ENCODE results near the gene DENND5B. TPM values are rescaled to one million over a fixed set of nuclear protein-coding genes. Genes with fewer than 3 reads are reported as not detected.
"Not testable (repeated sequence)": the region's sequence is repeated elsewhere in the genome, so short reads cannot be mapped to it uniquely, and the experiment has no call there.

DENND5B gene
- polyA plus RNA-seq, 3 donors from 2014 or later, result 0.53 to 0.70 TPM; not detected in 1

DNA sequence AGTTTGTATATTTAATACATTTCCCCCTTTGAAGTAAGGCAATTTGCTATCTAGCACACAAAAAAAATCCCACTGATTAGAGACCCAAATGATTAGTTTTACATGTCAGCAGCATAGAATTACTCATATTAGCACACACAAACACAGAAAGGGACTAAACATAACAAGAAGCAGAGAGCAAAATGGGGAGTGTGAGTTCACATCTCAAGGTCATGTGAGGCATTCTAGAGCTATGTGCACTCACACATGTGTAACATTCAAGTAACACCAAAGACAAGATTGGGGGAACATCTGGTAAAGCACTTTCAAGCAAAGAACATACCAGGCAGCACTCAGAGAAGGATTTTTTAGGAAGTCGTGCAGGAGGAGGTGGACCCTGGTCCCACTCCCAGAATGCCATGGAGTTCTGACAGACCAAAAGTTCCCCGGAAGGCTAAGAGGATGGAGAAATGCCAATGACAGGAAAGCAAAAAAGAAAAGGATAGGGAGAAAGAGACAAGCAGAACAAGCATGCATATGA, 159.2 kb downstream of the DENND5B start:
- Mint-ChIP-seq H3K4me3 (no peak overlapping the region), H3K4me1 (no peaks in the 10 kb centered on the region), H3K27ac (no peak overlapping the region)

DNA sequence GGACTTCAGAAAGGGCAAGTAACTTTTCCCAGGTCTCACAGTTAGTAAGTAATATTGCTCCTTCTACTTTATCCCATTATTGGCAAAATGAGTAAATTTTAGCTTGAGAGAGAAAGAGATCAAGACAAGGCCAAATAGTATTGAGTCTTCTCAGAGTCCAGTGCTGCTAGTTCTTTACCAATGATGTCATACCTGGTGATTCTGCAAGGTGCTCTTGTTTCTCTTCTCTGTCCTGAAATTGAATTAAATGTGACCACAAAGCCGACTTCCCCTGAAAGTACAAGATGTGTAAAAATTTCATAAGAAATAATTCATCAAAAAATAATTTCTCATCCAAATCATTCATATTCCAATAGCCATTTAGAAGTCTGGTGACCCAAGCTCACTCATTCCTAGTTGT, 167.5 kb downstream of the DENND5B start:
- H3K4me1 Mint-ChIP-seq, result no peaks in the 10 kb centered on the region
- no peaks in the 10 kb centered on the region for H3K9me3 Mint-ChIP-seq
- H3K36me3 Mint-ChIP-seq, result no peaks in the 10 kb centered on the region
- peaks cover 0 to 4% (median 0%) of the 10 kb centered on the region in 3 donors for H3K27me3 Mint-ChIP-seq (ENCODE audit: low read depth in 3 of 3)
- DNase-seq, result no peak
- H3K4me3 Mint-ChIP-seq, result no peak overlapping the region
- H3K27ac Mint-ChIP-seq, result no peak overlapping the region

More for the DNA sequence above, 159.2 kb downstream of the DENND5B start:
- peaks cover 0 to 2% (median 2%) of the 10 kb centered on the region in 3 donors for H3K27me3 Mint-ChIP-seq (ENCODE audit: low read depth in 3 of 3)
- no peak for DNase-seq
- no peaks in the 10 kb centered on the region for H3K36me3 Mint-ChIP-seq
- H3K9me3 Mint-ChIP-seq, result no peaks in the 10 kb centered on the region

DNA sequence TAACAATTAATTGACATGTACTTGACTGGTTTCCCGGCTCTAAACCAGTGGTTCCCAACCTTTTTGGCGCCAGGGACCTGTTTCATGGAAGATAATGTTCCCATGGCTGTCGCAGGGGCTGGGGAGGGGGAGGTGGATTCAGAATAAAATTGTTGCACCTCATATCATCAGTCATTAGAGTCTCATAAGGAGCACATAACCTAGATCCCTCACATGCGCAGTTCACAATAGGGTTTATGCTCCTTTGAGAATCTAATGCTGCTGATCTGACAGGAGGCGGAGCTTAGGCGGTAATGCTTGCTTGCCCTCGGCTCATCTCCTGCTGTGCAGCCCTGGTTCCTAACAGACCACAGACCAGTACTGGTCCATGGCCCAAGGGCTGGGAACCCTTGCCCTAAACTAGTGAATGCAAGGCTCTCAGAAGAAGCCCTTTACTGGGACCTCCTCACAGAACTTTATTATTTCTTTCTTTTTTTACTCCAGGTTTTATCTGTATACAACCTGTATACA, 178.6 kb downstream of the DENND5B start:
- Mint-ChIP-seq H3K36me3 (no peaks in the 10 kb centered on the region), H3K4me1 (no peaks in the 10 kb centered on the region), H3K9me3 (peaks cover 0 to 1% (median 0%) of the 10 kb centered on the region in 6 donors), H3K4me3 (no peak overlapping the region), H3K27me3 (ENCODE audit: low read depth in 3 of 3) (peaks cover 0 to 6% (median 6%) of the 10 kb centered on the region in 3 donors), H3K27ac (no peak overlapping the region)
- no peak for DNase-seq

DNA sequence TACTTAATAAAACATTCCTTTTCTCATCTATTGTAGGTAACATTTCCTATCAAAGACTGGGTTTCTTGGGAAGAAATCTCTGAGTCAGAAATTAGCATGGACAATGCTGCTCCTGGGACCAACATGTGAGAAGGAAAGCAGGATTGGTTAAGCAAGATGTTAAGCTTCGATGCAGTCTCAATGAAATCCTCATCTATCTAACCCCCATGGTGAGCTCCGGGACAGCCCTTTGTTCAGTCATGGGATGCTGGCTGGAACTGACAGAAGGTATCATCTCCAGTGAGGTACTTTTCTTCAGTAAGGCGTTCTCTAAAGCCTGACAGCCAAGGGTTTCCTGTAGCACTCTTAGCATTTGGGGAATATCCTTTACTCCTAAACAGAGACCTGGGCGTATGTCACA, 182.2 kb downstream of the DENND5B start:
- Mint-ChIP-seq H3K36me3 (no peaks in the 10 kb centered on the region), H3K27ac (no peak overlapping the region), H3K4me3 (no peak overlapping the region), H3K27me3 (ENCODE audit: low read depth in 3 of 3) (peaks cover 0 to 2% (median 0%) of the 10 kb centered on the region in 3 donors), H3K9me3 (peaks cover 0 to 1% (median 0%) of the 10 kb centered on the region in 6 donors), H3K4me1 (peaks cover 0 to 5% of the 10 kb centered on the region in 2 donors)
- DNase-seq, result no peak

DNA sequence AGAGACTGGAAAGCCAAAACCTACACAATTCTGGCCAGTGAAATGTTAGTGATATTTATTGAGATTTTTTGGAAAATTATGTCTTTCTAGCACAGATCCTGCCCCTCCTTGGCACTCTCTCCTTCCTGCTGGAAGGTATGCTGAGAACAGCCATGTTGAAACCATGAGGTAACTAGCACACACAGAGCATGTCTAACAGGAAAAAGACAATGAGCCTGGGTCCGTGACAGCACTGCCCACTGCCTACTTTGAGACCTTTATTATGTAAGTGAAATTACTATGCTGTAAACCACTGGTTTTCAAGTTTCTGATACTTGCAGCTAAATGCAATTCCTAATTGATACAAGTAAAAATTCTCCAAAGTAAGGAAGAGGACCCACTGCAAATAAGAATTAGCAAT, 183.4 kb downstream of the DENND5B start:
- Mint-ChIP-seq H3K27ac (no peak overlapping the region), H3K4me3 (no peak overlapping the region)

DNA sequence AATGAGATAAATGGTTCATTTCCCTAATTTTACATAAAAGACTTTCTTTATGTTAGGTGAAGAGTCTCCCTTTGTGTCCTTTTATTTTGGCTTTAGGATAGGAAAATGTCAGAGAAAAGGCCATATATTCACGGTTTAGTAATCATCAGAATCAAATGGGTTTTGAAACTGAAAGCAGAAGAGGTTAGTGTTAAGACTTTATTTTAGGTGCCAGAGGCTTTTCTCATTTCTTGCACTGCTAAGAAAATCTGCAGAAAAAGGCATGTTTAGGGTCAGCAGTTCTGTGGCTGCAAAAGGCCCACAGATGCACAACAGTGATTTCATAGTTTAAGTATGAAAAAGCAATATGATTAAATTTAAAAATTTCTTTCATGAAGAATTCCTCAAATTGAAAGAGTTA, 184.6 kb downstream of the DENND5B start:
- no peak overlapping the region for H3K4me3 Mint-ChIP-seq

More for the DNA sequence above, 183.4 kb downstream of the DENND5B start:
- H3K9me3 Mint-ChIP-seq, result peaks cover 0 to 1% (median 0%) of the 10 kb centered on the region in 6 donors
- H3K4me1 Mint-ChIP-seq, result peaks cover 2 to 5% of the 10 kb centered on the region in 2 donors
- DNase-seq, result no peak
- peaks cover 0 to 2% (median 0%) of the 10 kb centered on the region in 3 donors for H3K27me3 Mint-ChIP-seq (ENCODE audit: low read depth in 3 of 3)
- H3K36me3 Mint-ChIP-seq, result no peaks in the 10 kb centered on the region

DNA sequence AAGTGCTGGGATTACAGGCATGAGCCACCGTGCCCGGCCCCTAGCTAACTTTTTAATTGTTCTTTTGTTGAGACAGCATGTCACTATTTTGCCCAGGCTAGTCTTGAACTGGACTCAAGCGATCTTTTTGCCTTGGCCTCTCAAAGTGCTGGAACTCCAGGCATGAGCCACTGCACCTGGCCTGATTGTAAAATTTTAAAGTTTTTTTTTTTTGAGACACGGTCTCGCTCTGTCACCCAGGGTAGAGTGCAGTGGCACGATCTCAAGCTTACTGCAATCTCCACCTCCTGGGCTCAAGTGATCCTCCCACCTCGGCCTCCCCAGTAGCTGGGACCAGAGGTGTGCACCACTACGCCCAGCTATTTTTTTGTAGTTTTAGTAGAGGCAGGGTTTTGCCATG, 185.9 kb downstream of the DENND5B start:
- Mint-ChIP-seq H3K27ac (no peak overlapping the region), H3K9me3 (no peaks in the 10 kb centered on the region), H3K4me1 (peaks cover 2 to 5% of the 10 kb centered on the region in 2 donors), H3K36me3 (no peaks in the 10 kb centered on the region), H3K27me3 (ENCODE audit: low read depth in 3 of 3) (peaks cover 0 to 10% (median 0%) of the 10 kb centered on the region in 3 donors), H3K4me3 (no peak overlapping the region)
- DNase-seq, result no peak

More for the DNA sequence above, 184.6 kb downstream of the DENND5B start:
- Mint-ChIP-seq H3K36me3 (no peaks in the 10 kb centered on the region), H3K27me3 (ENCODE audit: low read depth in 3 of 3) (peaks cover 0 to 5% (median 2%) of the 10 kb centered on the region in 3 donors), H3K9me3 (peaks cover 0 to 1% (median 0%) of the 10 kb centered on the region in 6 donors), H3K4me1 (peaks cover 2 to 5% of the 10 kb centered on the region in 2 donors), H3K27ac (peak overlapping the region in 1 of 6 donors; percentile 8)
- DNase-seq, result no peak

DNA sequence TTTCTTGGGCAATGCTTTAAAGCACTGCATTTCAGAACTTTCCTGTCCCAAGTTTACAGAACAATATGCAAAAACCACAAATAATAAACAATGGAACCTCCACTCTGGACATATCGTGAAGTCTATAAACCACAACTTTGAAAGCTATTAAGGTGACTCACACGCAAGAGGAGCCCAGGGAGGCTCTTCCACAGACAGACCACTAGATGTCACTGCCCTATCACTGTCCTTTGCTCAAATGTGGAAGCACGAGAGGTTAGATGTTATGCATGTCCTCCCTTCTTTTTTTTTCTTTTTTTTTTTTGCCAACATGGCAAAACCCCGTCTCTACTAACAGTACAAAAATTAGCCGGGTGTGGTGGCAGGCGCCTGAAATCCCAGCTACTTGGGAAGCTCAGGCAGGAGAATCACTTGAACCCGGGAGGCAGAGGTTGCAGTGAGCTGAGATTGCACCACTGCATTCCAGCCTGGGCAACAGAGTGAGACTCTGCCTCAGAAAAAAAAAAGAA, 187.8 kb downstream of the DENND5B start:
- H3K27ac Mint-ChIP-seq; H3K4me1 Mint-ChIP-seq; H3K36me3 Mint-ChIP-seq; H3K4me3 Mint-ChIP-seq; H3K9me3 Mint-ChIP-seq; H3K27me3 Mint-ChIP-seq (ENCODE audit: low read depth in 3 of 3): not testable (repeated sequence)
- peak; percentile 47 to 61 (median 55) for DNase-seq

DNA sequence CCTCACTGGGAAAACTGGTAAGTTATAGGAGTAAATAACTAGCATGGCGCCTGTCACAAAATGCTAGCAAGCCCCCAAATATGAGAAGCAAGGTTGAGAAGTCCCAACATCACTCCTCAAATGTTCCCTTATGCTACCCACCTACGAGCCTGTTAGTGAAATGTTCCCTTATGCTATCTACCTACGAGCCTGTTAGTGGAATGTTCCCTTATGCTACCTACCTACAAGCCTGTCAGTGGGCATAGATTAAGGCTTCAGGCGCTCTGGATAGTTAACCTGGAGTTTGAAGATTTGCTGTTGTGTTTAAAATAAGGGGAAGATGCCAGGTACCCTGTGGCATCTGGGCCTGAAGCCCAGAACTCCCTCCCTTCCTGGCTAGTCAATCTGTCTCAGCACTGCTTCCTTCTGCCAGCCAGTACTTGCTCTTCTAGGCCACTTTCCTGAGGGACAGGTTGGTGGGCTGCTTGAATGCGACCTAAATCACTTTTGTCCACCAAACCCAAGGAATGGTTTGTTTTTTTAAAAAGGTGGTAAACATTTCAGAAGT, 197.9 kb downstream of the DENND5B start:
- Mint-ChIP-seq H3K4me1 (no peaks in the 10 kb centered on the region), H3K27me3 (ENCODE audit: low read depth in 3 of 3) (peaks cover 0 to 2% (median 0%) of the 10 kb centered on the region in 3 donors), H3K36me3 (no peaks in the 10 kb centered on the region), H3K9me3 (no peaks in the 10 kb centered on the region), H3K27ac (no peak overlapping the region), H3K4me3 (no peak overlapping the region)
- no peak for DNase-seq

DNA sequence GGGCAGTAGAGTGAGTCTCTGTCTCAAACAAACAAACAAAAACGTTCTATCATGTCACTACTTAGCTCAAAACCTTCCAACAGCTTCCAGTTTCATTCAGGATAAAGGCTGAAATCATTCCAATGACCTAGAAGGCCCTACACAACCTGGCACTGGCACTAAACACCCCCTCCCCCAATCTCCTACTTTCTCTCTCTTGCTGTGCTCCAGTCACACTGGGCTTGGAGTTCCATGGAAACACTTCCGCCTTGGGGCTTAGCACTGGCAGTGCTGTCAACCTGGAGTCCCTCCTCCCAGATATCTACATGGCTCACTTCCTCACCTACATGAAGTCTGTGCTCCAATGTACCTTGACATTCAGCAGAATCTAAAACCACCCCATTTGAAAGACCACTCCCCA, 199.9 kb downstream of the DENND5B start:
- H3K9me3 Mint-ChIP-seq, result no peaks in the 10 kb centered on the region
- DNase-seq, result no peak
- H3K4me1 Mint-ChIP-seq, result no peaks in the 10 kb centered on the region
- H3K27ac Mint-ChIP-seq, result no peak overlapping the region
- H3K27me3 Mint-ChIP-seq (ENCODE audit: low read depth in 3 of 3), result peaks cover 2 to 7% (median 2%) of the 10 kb centered on the region in 3 donors
- no peaks in the 10 kb centered on the region for H3K36me3 Mint-ChIP-seq
- H3K4me3 Mint-ChIP-seq, result no peak overlapping the region

DNA sequence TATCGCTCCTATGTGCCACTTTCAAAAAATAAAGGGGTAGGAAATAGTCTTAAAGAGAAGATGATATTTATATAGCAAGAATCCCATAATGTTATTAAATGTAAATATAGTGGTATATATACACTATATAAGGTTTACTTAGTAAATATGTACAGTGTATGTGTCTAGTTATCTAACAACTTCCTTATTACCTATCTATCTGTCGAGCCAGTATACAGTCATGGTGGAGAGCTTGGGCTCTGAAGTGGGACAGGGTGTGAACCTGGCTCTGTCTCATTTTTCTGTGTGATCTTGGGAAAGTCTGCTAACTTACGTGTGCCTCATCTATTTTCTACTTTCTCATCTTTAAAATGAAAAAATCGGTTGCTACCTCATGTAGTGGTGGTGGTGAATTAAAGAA, 202.2 kb downstream of the DENND5B start:
- DNase-seq, result no peak
- Mint-ChIP-seq H3K27ac (no peak overlapping the region), H3K36me3 (no peaks in the 10 kb centered on the region), H3K4me1 (no peaks in the 10 kb centered on the region), H3K9me3 (no peaks in the 10 kb centered on the region), H3K27me3 (ENCODE audit: low read depth in 3 of 3) (peaks cover 2 to 7% (median 2%) of the 10 kb centered on the region in 3 donors), H3K4me3 (no peak overlapping the region)

DNA sequence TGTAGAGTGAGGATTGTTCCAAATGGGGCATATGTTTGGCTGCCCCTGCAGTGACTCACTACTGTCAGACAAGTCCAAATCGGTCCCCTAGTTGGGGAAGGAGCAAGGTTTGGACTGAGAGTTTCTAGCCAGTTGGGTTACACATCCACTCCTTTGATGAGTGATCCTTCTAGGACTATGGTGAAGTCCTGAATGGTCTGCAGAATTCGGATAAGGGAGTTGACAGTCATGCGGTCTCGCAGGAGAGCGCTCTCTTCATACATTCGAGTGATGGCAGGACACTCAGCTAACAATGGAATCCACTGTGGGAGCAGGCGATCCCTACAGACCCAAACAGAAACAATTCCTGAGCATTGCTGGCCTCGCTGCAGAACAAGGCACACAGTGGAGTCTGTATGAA, 203.5 kb downstream of the DENND5B start:
- Mint-ChIP-seq H3K27ac (no peak overlapping the region), H3K4me3 (no peak overlapping the region), H3K4me1 (no peaks in the 10 kb centered on the region), H3K9me3 (no peaks in the 10 kb centered on the region), H3K27me3 (ENCODE audit: low read depth in 3 of 3) (peaks cover 0 to 7% (median 2%) of the 10 kb centered on the region in 3 donors), H3K36me3 (no peaks in the 10 kb centered on the region)
- DNase-seq, result no peak

DNA sequence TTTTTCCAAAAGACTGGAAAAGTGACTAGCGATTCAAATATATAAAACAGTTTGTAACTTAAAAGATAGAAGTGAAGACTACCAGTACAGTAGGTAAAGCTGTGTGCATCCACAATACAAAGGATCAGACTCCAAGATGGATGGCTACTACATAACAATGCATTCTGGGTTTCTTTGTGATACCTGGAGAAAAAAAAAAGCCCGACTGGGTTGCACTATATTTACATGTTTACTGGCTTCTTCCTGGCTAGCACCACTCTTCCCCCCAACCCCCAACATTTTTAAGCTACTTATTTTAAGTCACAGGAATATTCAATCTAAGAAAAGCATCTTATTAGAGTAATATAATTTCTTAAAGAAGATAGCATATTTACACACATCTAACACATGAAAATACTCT, 203.9 kb downstream of the DENND5B start:
- H3K4me1 Mint-ChIP-seq, result no peaks in the 10 kb centered on the region
- H3K36me3 Mint-ChIP-seq, result no peaks in the 10 kb centered on the region
- H3K9me3 Mint-ChIP-seq, result no peaks in the 10 kb centered on the region
- no peak overlapping the region for H3K27ac Mint-ChIP-seq
- peaks cover 0 to 7% (median 2%) of the 10 kb centered on the region in 3 donors for H3K27me3 Mint-ChIP-seq (ENCODE audit: low read depth in 3 of 3)
- H3K4me3 Mint-ChIP-seq, result no peak overlapping the region
- DNase-seq, result no peak

DNA sequence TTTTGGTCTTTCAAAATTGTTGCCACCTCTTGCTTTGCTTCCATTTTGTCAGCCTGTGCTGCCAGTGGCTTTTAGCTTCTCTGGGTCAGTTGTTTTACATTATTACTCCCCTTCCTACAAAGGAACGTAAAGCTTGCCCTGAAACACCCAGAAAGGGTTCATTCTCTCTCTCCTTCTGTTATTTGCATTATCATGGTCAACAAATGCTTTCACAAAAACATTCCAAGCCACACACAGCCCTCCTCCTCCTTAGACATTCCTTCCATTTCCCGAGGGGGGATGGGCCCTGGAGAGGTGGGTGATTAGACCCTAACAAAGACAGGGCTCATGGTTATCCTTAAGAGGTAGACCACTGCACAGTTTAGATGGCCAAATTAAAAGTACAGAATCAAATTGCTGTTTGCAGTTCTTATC, 204.6 kb downstream of the DENND5B start:
- H3K27me3 Mint-ChIP-seq (ENCODE audit: low read depth in 3 of 3), result peaks cover 0 to 7% (median 2%) of the 10 kb centered on the region in 3 donors
- no peaks in the 10 kb centered on the region for H3K9me3 Mint-ChIP-seq
- no peaks in the 10 kb centered on the region for H3K4me1 Mint-ChIP-seq
- no peak for DNase-seq
- no peak overlapping the region for H3K27ac Mint-ChIP-seq
- H3K4me3 Mint-ChIP-seq, result no peak overlapping the region
- no peaks in the 10 kb centered on the region for H3K36me3 Mint-ChIP-seq

Measured in immature natural killer cell (primary cell).